PFSK-1 (cell line): ENCODE data around the gene ATL1.

ENCODE experiments used
- FOXP2 ChIP-seq: optimal IDR thresholded peaks from 2 replicates; pipeline ENCODE3; 2011; ENCODE audit warnings: borderline replicate concordance, control low read depth, inconsistent platforms; ENCODE audit not compliant: insufficient read depth; ENCODE audit errors: extremely low read length, extremely low read depth
- POLR2AphosphoS5 ChIP-seq: IDR thresholded peaks from 2 replicates; pipeline ENCODE4 v1.6.1; 2012; ENCODE audit warnings: low read depth, mild to moderate bottlenecking, control low read depth, low read length, moderate library complexity
- REST ChIP-seq, 2 experiments: IDR thresholded peaks; 2 replicates each; pipeline versions ENCODE4 v1.6.1 to v1.8.0; 2011 to 2012; ENCODE audit warnings: low read depth in 2 of 2, low read length in 2 of 2, control low read depth in 1 of 2, inconsistent platforms in 1 of 2, mild to moderate bottlenecking in 1 of 2, moderate library complexity in 1 of 2; ENCODE audit not compliant: insufficient read depth in 1 of 2
- SIN3A ChIP-seq: IDR thresholded peaks from 2 replicates; pipeline ENCODE4 v1.6.1; 2012; ENCODE audit warnings: mild to moderate bottlenecking, low read length, moderate library complexity, borderline replicate concordance; ENCODE audit not compliant: insufficient read depth
- TAF1 ChIP-seq: IDR thresholded peaks from 2 replicates; pipeline ENCODE4 v1.6.1; 2012; ENCODE audit warnings: low read length, control low read depth, borderline replicate concordance; ENCODE audit not compliant: insufficient read depth

ATL1 gene

GRCh38 chr14:50550294-50550693, 9.7 kb upstream of the ATL1 start:
- no peak for TF ChIP-seq TAF1
- TF ChIP-seq POLR2AphosphoS5: no peak
- no peak for TF ChIP-seq SIN3A
- no peak for TF ChIP-seq REST (IDR thresholded peaks at IDR 0.05; ENCODE audit: insufficient read depth in 1 of 2, low read depth in 2 of 2, low read length in 2 of 2)

GRCh38 chr14:50551877-50552276, 8.1 kb upstream of the ATL1 start:
- TF ChIP-seq REST (IDR thresholded peaks at IDR 0.05; ENCODE audit: insufficient read depth in 1 of 2, low read depth in 2 of 2, low read length in 2 of 2) (no peak), TAF1 (no peak), FOXP2 (no peak), POLR2AphosphoS5 (no peak), SIN3A (no peak)

DNA sequence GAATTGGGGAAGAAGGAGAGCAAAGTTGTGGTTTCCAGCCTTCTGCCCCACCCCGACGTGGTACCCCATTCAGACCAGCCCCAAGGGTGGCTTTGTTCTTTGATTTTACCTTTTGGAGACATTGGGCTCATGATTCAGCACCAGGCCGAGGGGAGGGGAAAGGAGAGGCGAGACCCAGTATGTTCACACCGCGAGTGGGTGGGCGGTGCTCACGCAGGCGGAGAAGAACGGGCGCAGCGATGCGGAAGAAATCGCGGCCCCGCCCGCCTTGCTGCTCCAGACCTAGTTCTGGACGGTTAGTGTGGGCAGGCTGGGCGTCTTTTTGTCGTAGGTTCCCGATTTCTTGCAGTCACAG, 963 bp downstream of the ATL1 start:
- no peak for TF ChIP-seq POLR2AphosphoS5
- no peak for TF ChIP-seq TAF1
- TF ChIP-seq FOXP2: no peak
- no peak for TF ChIP-seq REST (IDR thresholded peaks at IDR 0.05; ENCODE audit: insufficient read depth in 1 of 2, low read depth in 2 of 2, low read length in 2 of 2)
- no peak for TF ChIP-seq SIN3A

GRCh38 chr14:50562841-50563240, 2.9 kb downstream of the ATL1 start:
- TF ChIP-seq FOXP2 (no peak), SIN3A (no peak), REST (IDR thresholded peaks at IDR 0.05; ENCODE audit: insufficient read depth in 1 of 2, low read depth in 2 of 2, low read length in 2 of 2) (no peak), POLR2AphosphoS5 (no peak), TAF1 (no peak)

DNA sequence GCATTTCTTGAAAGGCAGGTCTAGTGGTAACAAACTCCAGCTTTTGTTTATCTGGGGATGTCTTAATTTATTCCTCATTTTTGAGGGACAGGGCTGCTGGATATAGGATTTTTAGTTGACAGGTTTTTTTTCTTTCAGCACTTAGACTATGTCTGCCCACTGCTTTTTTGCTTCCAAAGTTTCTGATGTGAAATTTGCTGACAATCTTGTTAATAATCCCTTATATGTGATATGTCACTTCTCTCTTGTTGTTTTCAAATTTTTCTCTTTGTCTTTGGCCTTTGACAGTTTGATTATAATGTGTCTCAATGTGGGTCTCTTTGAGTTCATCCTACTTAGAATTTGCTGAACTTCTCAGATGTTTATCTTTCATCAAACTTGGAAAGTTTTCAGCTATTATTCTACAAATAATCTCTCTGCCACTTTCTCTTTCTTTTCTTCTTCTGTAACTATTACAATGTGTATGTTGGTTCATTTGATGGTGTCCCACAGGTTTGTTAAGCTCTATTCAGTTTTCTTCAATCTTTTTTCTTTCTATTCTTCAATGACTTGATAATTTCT, 9.8 kb downstream of the ATL1 start:
- TF ChIP-seq FOXP2: no peak
- no peak for TF ChIP-seq REST (IDR thresholded peaks at IDR 0.05; ENCODE audit: insufficient read depth in 1 of 2, low read depth in 2 of 2, low read length in 2 of 2)
- TF ChIP-seq TAF1: no peak
- no peak for TF ChIP-seq SIN3A
- TF ChIP-seq POLR2AphosphoS5: no peak
